Stimulated activated CD4-positive, alpha-beta T cell treated with anti-CD3 and anti-CD28 coated beads, TNF-alpha, amount 100 ng/mL, for 48 hours (primary cell): ENCODE data around the gene FAM83C.

Source experiments
- DNase-seq, 3 donors: peaks; one replicate each; pipeline ENCODE4 v3.0.0-alpha.2; 2020; ENCODE audit warnings: low read depth in 3 of 3

The FAM83C gene

GRCh38 chr20:35298264-35298663 lies 6.0 kb upstream of the FAM83C start:
- DNase-seq = no peak

- no peak for DNase-seq
These were observed 5.5 kb upstream of the FAM83C start for GRCh38 chr20:35297740-35298139.

GRCh38 chr20:35297155-35297554 lies 4.9 kb upstream of the FAM83C start:
- no peak for DNase-seq

GRCh38 chr20:35296101-35296554 lies 3.9 kb upstream of the FAM83C start:
- DNase-seq = no peak

GRCh38 chr20:35295674-35296073 lies 3.4 kb upstream of the FAM83C start:
- no peak for DNase-seq

- no peak for DNase-seq
These were observed 2.8 kb upstream of the FAM83C start for GRCh38 chr20:35295058-35295457.

GRCh38 chr20:35294293-35294685 lies 2.1 kb upstream of the FAM83C start:
- DNase-seq = no peak

GRCh38 chr20:35293303-35294292 lies 1.4 kb upstream of the FAM83C start:
- DNase-seq = no peak

GRCh38 chr20:35292504-35293285 lies 470 bp upstream of the FAM83C start:
- DNase-seq = no peak

- no peak for DNase-seq
These were observed 1.3 kb downstream of the FAM83C start for GRCh38 chr20:35290887-35291417.

GRCh38 chr20:35290186-35290886 lies 1.9 kb downstream of the FAM83C start:
- DNase-seq = no peak

- DNase-seq = no peak
These were observed 3.7 kb downstream of the FAM83C start for GRCh38 chr20:35288325-35289060.

- DNase-seq = no peak
These were observed 4.5 kb downstream of the FAM83C start for GRCh38 chr20:35287509-35288324.

- no peak for DNase-seq
These were observed 5.2 kb downstream of the FAM83C start for GRCh38 chr20:35286899-35287508.

GRCh38 chr20:35286077-35286898 lies 5.9 kb downstream of the FAM83C start:
- no peak for DNase-seq

GRCh38 chr20:35285806-35286076 lies 6.5 kb downstream of the FAM83C start:
- DNase-seq = no peak

GRCh38 chr20:35284992-35285805 lies 7.0 kb downstream of the FAM83C start:
- DNase-seq = no peak
